Measurements from ENCODE around the gene ENTPD2.
A peak's percentile ranks its signal among the peaks of the same experiment; 100 is the strongest.
"Not testable (repeated sequence)": the region's sequence is repeated elsewhere in the genome, so short reads cannot be mapped to it uniquely, and the experiment has no call there.

The ENTPD2 gene

GRCh38 chr9:137063311-137064026 lies 9.6 kb upstream of the ENTPD2 start:
- no peak for DNase-seq

- not testable (repeated sequence) for DNase-seq
These were observed 8.9 kb upstream of the ENTPD2 start for GRCh38 chr9:137062798-137063197.

GRCh38 chr9:137062384-137062783 lies 8.5 kb upstream of the ENTPD2 start:
- no peak for DNase-seq

GRCh38 chr9:137058521-137059234 lies 4.8 kb upstream of the ENTPD2 start:
- DNase-seq: no peak

- DNase-seq: no peak
These were observed 3.7 kb upstream of the ENTPD2 start for GRCh38 chr9:137057545-137057944.

- DNase-seq: no peak
These were observed 3.0 kb upstream of the ENTPD2 start for GRCh38 chr9:137056739-137057415.

GRCh38 chr9:137055385-137056364 lies 1.8 kb upstream of the ENTPD2 start:
- DNase-seq: no peak

- DNase-seq: no peak
These were observed 1.1 kb upstream of the ENTPD2 start for GRCh38 chr9:137054932-137055384.

- no peak for DNase-seq
These were observed 590 bp downstream of the ENTPD2 start for GRCh38 chr9:137052998-137053943.

GRCh38 chr9:137052293-137052692 lies 1.6 kb downstream of the ENTPD2 start:
- DNase-seq: no peak

GRCh38 chr9:137051145-137051724 lies 2.6 kb downstream of the ENTPD2 start:
- no peak for DNase-seq

- DNase-seq: no peak
These were observed 3.3 kb downstream of the ENTPD2 start for GRCh38 chr9:137050570-137050969.

GRCh38 chr9:137049544-137050449 lies 4.1 kb downstream of the ENTPD2 start:
- peak; percentile 79 for DNase-seq

GRCh38 chr9:137048655-137049543 lies 5.0 kb downstream of the ENTPD2 start:
- no peak for DNase-seq

GRCh38 chr9:137046088-137046787 lies 7.6 kb downstream of the ENTPD2 start, which contains the start of gene NPDC1:
Gene NPDC1 (minus strand): TSS chr9:137046177. CDS start chr9:137045989, 188 bp downstream.
- peak; percentile 92 for DNase-seq

- peak; percentile 61 for DNase-seq
These were observed 8.4 kb downstream of the ENTPD2 start for GRCh38 chr9:137045294-137046087.

Data from activated CD4-positive, alpha-beta T cell treated with anti-CD3 and anti-CD28 coated beads, Interleukin-2, Interleukin-6, amounts not matched to agents 100 ng/mL and 50 ng/mL, durations not matched to agents 16 hours and 8 hours (primary cell).